H1 (cell line): ENCODE results near the gene CDKN2B-AS1. TPM values are rescaled to one million over a fixed set of nuclear protein-coding genes. Genes with fewer than 3 reads are reported as not detected.
A peak's percentile ranks its signal among the peaks of the same experiment; 100 is the strongest.

Experiments used
- CTCF ChIA-PET: fragments of 300-600 bp; sonication (Branson Sonifier 250); formaldehyde crosslinking; loops from one replicate; lab custom pipeline; 2021; ENCODE audit not compliant: partially characterized antibody; lab: Charles Lee
- POLR2A ChIA-PET: fragments of 300-600 bp; sonication (Branson Sonifier 250); formaldehyde crosslinking; loops from one replicate; lab custom pipeline; 2021; ENCODE audit warnings: inconsistent platforms; ENCODE audit not compliant: partially characterized antibody; lab: Charles Lee
- DNase-seq, 2 experiments: peaks; one replicate each; pipeline versions ENCODE4 v3.0.0 to v3.0.0-alpha.2; 2010 to 2022; ENCODE audit warnings: low spot score in 2 of 2, low read depth in 1 of 2, mixed read lengths in 1 of 2
- FAIRE-seq: peaks from 2 replicates; lab custom pipeline; 2011; peaks lifted over from hg19 to GRCh38; lab: Jason Lieb, UNC
- H2AFZ ChIP-seq: 2 replicates; pipeline ENCODE4 v1.8.1; 2012; ENCODE audit warnings: low read length, inconsistent platforms
- H2AK5ac ChIP-seq: 2 replicates; pipeline ENCODE4 v1.6.1; 2013; ENCODE audit warnings: low read depth, low read length
- H2BK120ac ChIP-seq: replicated peaks from 2 replicates; pipeline ENCODE3; 2013; ENCODE audit warnings: low read depth, low read length, inconsistent platforms
- H2BK12ac ChIP-seq: 2 replicates; pipeline ENCODE4 v1.6.1; 2013; ENCODE audit warnings: low read depth, low read length
- H2BK15ac ChIP-seq: 2 replicates; pipeline ENCODE4 v1.6.1; 2013; ENCODE audit warnings: low read length
- H2BK20ac ChIP-seq: 2 replicates; pipeline ENCODE4 v1.6.1; 2013; ENCODE audit warnings: low read length
- H2BK5ac ChIP-seq: 2 replicates; pipeline ENCODE4 v1.6.1; 2013; ENCODE audit warnings: low read depth, low read length
- H3K14ac ChIP-seq: 2 replicates; pipeline ENCODE4 v1.6.1; 2013; ENCODE audit warnings: inconsistent platforms; ENCODE audit not compliant: insufficient read length
- H3K18ac ChIP-seq: 2 replicates; pipeline ENCODE4 v1.6.1; 2013; ENCODE audit warnings: low read length; ENCODE audit errors: extremely low read depth
- H3K23ac ChIP-seq: 2 replicates; pipeline ENCODE4 v1.6.1; 2013; ENCODE audit warnings: inconsistent platforms; ENCODE audit not compliant: insufficient read length
- H3K23me2 ChIP-seq: 2 replicates; pipeline ENCODE4 v1.6.1; 2013; ENCODE audit warnings: low read depth, low read length
- H3K27ac ChIP-seq: 2 replicates; pipeline ENCODE4 v1.6.1; 2011; ENCODE audit warnings: low read depth, low read length, inconsistent platforms
- H3K27me3 ChIP-seq, 4 experiments: replicated peaks in 1 of 4; 1 replicate in 1 of 4; 2 replicates in 3 of 4; pipeline versions ENCODE4 v1.6.1 to v1.8.1; 2011 to 2013; ENCODE audit warnings: low read length in 3 of 4, mild to moderate bottlenecking in 3 of 4, inconsistent platforms in 2 of 4, mixed read lengths in 2 of 4, moderate library complexity in 1 of 4; ENCODE audit not compliant: control insufficient read depth in 3 of 4, insufficient read depth in 3 of 4; ENCODE audit errors: extremely low read depth in 1 of 4
- H3K36me3 ChIP-seq, 4 experiments: 2 replicates each; pipeline versions ENCODE4 v1.6.1 to v1.8.1; 2011 to 2013; ENCODE audit warnings: mild to moderate bottlenecking in 4 of 4, low read length in 3 of 4, moderate library complexity in 2 of 4, control low read depth in 1 of 4, inconsistent platforms in 1 of 4; ENCODE audit not compliant: insufficient read depth in 4 of 4, control insufficient read depth in 2 of 4
- H3K4ac ChIP-seq: replicated peaks from 2 replicates; pipeline ENCODE3; 2013; ENCODE audit warnings: low read length, low read depth, mixed read lengths, inconsistent platforms; ENCODE audit not compliant: insufficient read length
- H3K4me1 ChIP-seq, 4 experiments: replicated peaks in 1 of 4; 1 replicate in 1 of 4; 2 replicates in 3 of 4; pipeline versions ENCODE4 v1.6.1 to v1.8.1; 2011 to 2013; ENCODE audit warnings: low read length in 3 of 4, inconsistent platforms in 2 of 4, mixed read lengths in 1 of 4; ENCODE audit not compliant: insufficient read depth in 4 of 4, control insufficient read depth in 3 of 4
- H3K4me2 ChIP-seq, 2 experiments: 2 replicates each; pipeline versions ENCODE4 v1.6.1 to v1.8.1; 2011 to 2013; ENCODE audit warnings: low read depth in 2 of 2, low read length in 2 of 2, control low read depth in 1 of 2, inconsistent platforms in 1 of 2, mild to moderate bottlenecking in 1 of 2; ENCODE audit not compliant: insufficient read depth in 1 of 2
- H3K4me3 ChIP-seq, 4 experiments: fragments of 200-600, 300-600 bp in 1 of 4; sonication (generic), shearing (Covaris generic), sonication (Bioruptor Twin) in 1 of 4; 2 replicates each; pipeline versions ENCODE4 v1.5.1 to v1.8.1; 2011 to 2016; ENCODE audit warnings: low read length in 4 of 4, low read depth in 3 of 4, control low read depth in 2 of 4, inconsistent platforms in 2 of 4, mild to moderate bottlenecking in 2 of 4, mixed read lengths in 1 of 4, moderate library complexity in 1 of 4; ENCODE audit not compliant: insufficient read depth in 2 of 4; ENCODE audit errors: extremely low read depth in 1 of 4
- H3K56ac ChIP-seq: replicated peaks from 2 replicates; pipeline ENCODE3; 2013; ENCODE audit warnings: low read depth, mild to moderate bottlenecking, mixed read lengths, low read length, inconsistent platforms; ENCODE audit not compliant: insufficient read length
- H3K79me1 ChIP-seq: 2 replicates; pipeline ENCODE4 v1.6.1; 2013; ENCODE audit warnings: low read depth, low read length, control low read depth
- H3K79me2 ChIP-seq, 2 experiments: 2 replicates each; pipeline versions ENCODE4 v1.6.1 to v1.8.1; 2012 to 2013; ENCODE audit warnings: low read length in 2 of 2, mild to moderate bottlenecking in 2 of 2, inconsistent platforms in 1 of 2; ENCODE audit not compliant: insufficient read depth in 2 of 2, control insufficient read depth in 1 of 2
- H3K9ac ChIP-seq, 4 experiments: replicated peaks in 1 of 4; 1 replicate in 1 of 4; 2 replicates in 3 of 4; pipeline versions ENCODE4 v1.6.1 to v1.8.1; 2011 to 2013; ENCODE audit warnings: low read depth in 3 of 4, low read length in 3 of 4, control low read depth in 2 of 4, mild to moderate bottlenecking in 2 of 4, moderate library complexity in 2 of 4, inconsistent platforms in 1 of 4; ENCODE audit errors: extremely low read depth in 1 of 4
- H3K9me3 ChIP-seq, 2 experiments: 2 replicates each; pipeline versions ENCODE4 v1.6.1 to v1.8.1; 2012 to 2013; ENCODE audit warnings: mild to moderate bottlenecking in 2 of 2, moderate library complexity in 2 of 2, control low read depth in 1 of 2, inconsistent platforms in 1 of 2, low read depth in 1 of 2, low read length in 1 of 2, mixed read lengths in 1 of 2; ENCODE audit not compliant: insufficient read depth in 2 of 2
- H4K20me1 ChIP-seq, 2 experiments: replicated peaks in 1 of 2; 2 replicates each; pipeline versions ENCODE3 to v1.8.1; 2011 to 2013; ENCODE audit warnings: inconsistent platforms in 2 of 2, low read length in 2 of 2, mild to moderate bottlenecking in 1 of 2; ENCODE audit not compliant: insufficient read depth in 2 of 2, control insufficient read depth in 1 of 2
- H4K5ac ChIP-seq: 2 replicates; pipeline ENCODE4 v1.6.1; 2013; ENCODE audit warnings: low read length, low read depth, mixed read lengths, inconsistent platforms; ENCODE audit not compliant: insufficient read length
- H4K8ac ChIP-seq: 2 replicates; pipeline ENCODE4 v1.8.0; 2013; ENCODE audit warnings: mild to moderate bottlenecking, moderate library complexity, low read length, inconsistent platforms; ENCODE audit not compliant: insufficient read depth; ENCODE audit errors: extremely low read depth
- H4K91ac ChIP-seq: replicated peaks from 2 replicates; pipeline ENCODE3; 2013; ENCODE audit warnings: low read length, mixed read lengths, inconsistent platforms; ENCODE audit not compliant: insufficient read length
- BACH1 ChIP-seq: IDR thresholded peaks from 2 replicates; pipeline ENCODE4 v1.6.1; 2012; ENCODE audit warnings: low read length, improper control_type of control experiment
- CBX8 ChIP-seq: fragments of 300-800, 300-1000 bp; sonication (generic); IDR thresholded peaks from 2 replicates; pipeline ENCODE4 v1.7.1; 2016; ENCODE audit warnings: low read depth, low read length, borderline replicate concordance
- CEBPB ChIP-seq: IDR thresholded peaks from 2 replicates; pipeline ENCODE4 v1.6.1; 2012; ENCODE audit warnings: low read depth, low read length
- GTF2F1 ChIP-seq: IDR thresholded peaks from 2 replicates; pipeline ENCODE4 v1.6.1; 2012; ENCODE audit warnings: low read depth, low read length, improper control_type of control experiment, borderline replicate concordance
- SRF ChIP-seq: IDR thresholded peaks from 2 replicates; pipeline ENCODE4 v1.6.1; 2011; ENCODE audit warnings: mild to moderate bottlenecking, low read depth, low read length, moderate library complexity
- TCF12 ChIP-seq: IDR thresholded peaks from 2 replicates; pipeline ENCODE4 v1.6.1; 2011; ENCODE audit warnings: low read depth, mild to moderate bottlenecking, low read length
- WGBS, 2 experiments: shearing (Covaris generic) in 1 of 2; methylation state at CpG; one replicate each; pipeline versions ENCODE4 v1.1.6 to v1.1.7; 2013 to 2015; ENCODE audit warnings: low lambda C conversion rate in 2 of 2, mixed read lengths in 2 of 2, inconsistent platforms in 1 of 2, low coverage in 1 of 2, missing lambda C conversion rate in 1 of 2; ENCODE audit not compliant: insufficient replicate concordance in 2 of 2, insufficient coverage in 1 of 2, insufficient read length in 1 of 2; ENCODE audit errors: extremely low coverage in 1 of 2, missing lambda C conversion rate in 1 of 2; 5-methylcytosine and 5-hydroxymethylcytosine counted together
- polyA plus RNA-seq, 7 experiments: library from polyadenylated mRNA; depleted of rRNA in 3 of 7; stranded (reverse) in 5 of 7; unstranded in 2 of 7; fragments of >200 nt in 5 of 7; fragments of 200-250 nt in 2 of 7; gene quantifications; 1 replicate in 5 of 7; 2 replicates in 1 of 7; 4 replicates in 1 of 7; pipeline versions ENCODE4 v1.2.1 to v1.2.3, GENCODE V29; 2011 to 2013; ENCODE audit warnings: missing spikeins in 2 of 7, mixed read lengths in 2 of 7
- total RNA-seq: library from RNA; stranded (reverse); fragmentation: NEBNext Ultra II Directional; extraction: Animal tissue kit (Norgen Biotek cat#: 25700); gene quantifications from 2 replicates; pipeline ENCODE4 v1.2.1, GENCODE V29; 2021

The CDKN2B-AS1 gene
- total and polyA plus RNA-seq, 2 of the 8 experiments (the other 6 are each of a cell fraction or from before 2014, with no cell fraction given): not detected

GRCh38 chr9:22039258-22039657, 44.7 kb downstream of the CDKN2B-AS1 start:
- H2AK5ac ChIP-seq: no peak overlapping the region
- no peak overlapping the region for H2BK15ac ChIP-seq
- H3K23me2 ChIP-seq: no peaks in the 10 kb centered on the region
- no peak overlapping the region for H2BK20ac ChIP-seq
- ChIA-PET POLR2A (no interaction called here), CTCF (interaction anchor here (0.6 to 4.7 kb wide), 12 partner anchors 9 to 225 kb away, joined by 3 to 32 read pairs (median 6); no protein-coding TSS in a partner anchor)
- H2BK5ac ChIP-seq: no peak overlapping the region
- FAIRE-seq (no peak), DNase-seq (no peak)
- no peaks in the 10 kb centered on the region for H3K79me2 ChIP-seq
- H2BK12ac ChIP-seq: no peak overlapping the region
- H3K27ac ChIP-seq: no peak overlapping the region
- TF ChIP-seq BACH1 (no peak), CEBPB (peak; percentile 99), SRF (no peak), GTF2F1 (no peak), TCF12 (no peak), CBX8 (no peak)
- H3K4me1 ChIP-seq: peaks cover 0 to 4% (median 0%) of the 10 kb centered on the region in 4 experiments; a peak in 1 of 7 replicates
- H3K23ac ChIP-seq: no peak overlapping the region
- no peak overlapping the region for H4K91ac ChIP-seq
- H3K27me3 ChIP-seq: no peaks in the 10 kb centered on the region
- no peak overlapping the region for H3K56ac ChIP-seq
- H3K18ac ChIP-seq: no peak overlapping the region
- H3K14ac ChIP-seq: no peak overlapping the region
- no peak overlapping the region for H3K9ac ChIP-seq
- no peak overlapping the region for H4K8ac ChIP-seq
- H3K4ac ChIP-seq: no peak overlapping the region
- no peak overlapping the region for H2AFZ ChIP-seq
- no peaks in the 10 kb centered on the region for H3K36me3 ChIP-seq
- H2BK120ac ChIP-seq: no peak overlapping the region
- no peaks in the 10 kb centered on the region for H3K9me3 ChIP-seq
- H3K4me2 ChIP-seq: no peak overlapping the region
- 91% methylated on average over 3 of the region's 3 CpGs; no CpG with 5 or more reads in 1 of the 2 experiments for WGBS, 2 experiments
- H3K4me3 ChIP-seq: no peak overlapping the region
- H3K79me1 ChIP-seq: no peaks in the 10 kb centered on the region
- H4K5ac ChIP-seq: no peak overlapping the region
- no peaks in the 10 kb centered on the region for H4K20me1 ChIP-seq
